Stimulated activated naive CD8-positive, alpha-beta T cell treated with anti-CD3 and anti-CD28 coated beads, Interleukin-15, amount 100 ng/mL, for 72 hours (primary cell): Measurements from ENCODE around the gene DUSP8.

ENCODE experiments used
- ATAC-seq: fragments of 150-1000 bp; cut with Tn5 transposase; 2 replicates; pipeline ENCODE4 v1.10.0; 2021; ENCODE audit warnings: mild to moderate bottlenecking, moderate library complexity
- DNase-seq, 2 donors: peaks; one replicate each; pipeline ENCODE4 v3.0.0; 2021 to 2022
- H3K27ac Mint-ChIP-seq, 2 donors: one replicate each; pipeline ENCODE4 v1.8.0; 2022; ENCODE audit warnings: mild to moderate bottlenecking in 2 of 2, mixed read lengths in 2 of 2, moderate library complexity in 2 of 2
- H3K27me3 Mint-ChIP-seq: one replicate; pipeline ENCODE4 v1.8.0; 2022; ENCODE audit warnings: mixed read lengths
- H3K4me1 Mint-ChIP-seq: one replicate; pipeline ENCODE4 v1.8.0; 2022; ENCODE audit warnings: mild to moderate bottlenecking, mixed read lengths
- H3K4me3 Mint-ChIP-seq, 2 donors: one replicate each; pipeline ENCODE4 v1.8.0; 2022; ENCODE audit warnings: mild to moderate bottlenecking in 2 of 2, mixed read lengths in 2 of 2, moderate library complexity in 1 of 2
- H3K9me3 Mint-ChIP-seq, 2 donors: one replicate each; pipeline ENCODE4 v1.8.0; 2022; ENCODE audit warnings: mixed read lengths in 2 of 2

The DUSP8 gene

DNA sequence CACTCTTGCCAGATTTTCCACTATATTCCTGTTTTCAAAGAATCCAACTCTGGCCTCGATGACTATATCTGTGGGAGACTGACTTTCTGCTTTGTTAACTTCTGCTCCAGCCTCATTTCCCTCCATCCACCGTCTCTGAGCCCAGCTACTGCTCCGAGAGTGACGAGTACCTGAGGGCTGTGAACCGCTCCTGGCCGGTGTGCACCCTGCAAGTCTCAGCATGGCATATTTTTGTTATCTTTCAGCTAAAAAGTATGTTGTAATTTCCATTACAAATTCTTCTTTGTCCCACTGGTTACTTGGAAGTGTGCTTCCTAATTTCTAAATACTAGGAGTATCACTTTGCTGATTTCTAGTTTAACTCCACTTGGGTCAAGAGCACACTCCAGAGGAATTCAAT is 49.0 kb downstream of the DUSP8 start:
- no peak for ATAC-seq
- Mint-ChIP-seq H3K4me1 (peaks cover 53% of the 10 kb centered on the region), H3K27me3 (no peaks in the 10 kb centered on the region), H3K4me3 (no peak overlapping the region), H3K9me3 (no peaks in the 10 kb centered on the region), H3K27ac (no peak overlapping the region)
- DNase-seq, result no peak

DNA sequence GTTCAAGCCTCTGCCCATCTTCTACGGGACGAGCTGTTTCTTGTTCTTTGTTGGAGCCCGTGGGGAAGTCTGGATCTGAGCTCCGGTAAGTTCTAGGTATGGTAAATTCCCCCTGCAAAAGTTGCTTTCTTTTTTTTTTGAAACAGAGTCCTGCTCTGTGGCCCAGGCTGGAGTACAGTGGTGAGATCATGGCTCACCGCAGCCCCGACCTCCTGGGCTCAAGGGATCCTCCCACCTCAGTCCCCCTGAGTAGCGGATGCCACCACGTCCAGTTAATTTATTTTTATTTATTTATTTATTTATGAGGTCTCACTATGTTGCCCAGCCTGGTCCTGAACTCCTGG is 50.0 kb downstream of the DUSP8 start:
- DNase-seq (no peak), ATAC-seq (no peak)
- Mint-ChIP-seq H3K4me3 (peak overlapping the region in 1 of 2 donors; percentile 15), H3K27ac (peak overlapping the region in 1 of 2 donors; percentile 27), H3K9me3 (no peaks in the 10 kb centered on the region), H3K4me1 (peaks cover 60% of the 10 kb centered on the region), H3K27me3 (no peaks in the 10 kb centered on the region)

GRCh38 chr11:1521382-1522080 is 50.5 kb downstream of the DUSP8 start:
- H3K9me3 Mint-ChIP-seq, result no peaks in the 10 kb centered on the region
- no peak for ATAC-seq
- peak overlapping the region in 1 of 2 donors; percentile 15 for H3K4me3 Mint-ChIP-seq
- DNase-seq, result no peak
- H3K4me1 Mint-ChIP-seq, result peaks cover 63% of the 10 kb centered on the region
- H3K27me3 Mint-ChIP-seq, result no peaks in the 10 kb centered on the region
- peak overlapping the region in 1 of 2 donors; percentile 31 for H3K27ac Mint-ChIP-seq

GRCh38 chr11:1520663-1521267 is 51.3 kb downstream of the DUSP8 start:
- ATAC-seq, result no peak
- DNase-seq, result no peak
- H3K4me1 Mint-ChIP-seq, result peaks cover 71% of the 10 kb centered on the region
- no peaks in the 10 kb centered on the region for H3K27me3 Mint-ChIP-seq
- H3K27ac Mint-ChIP-seq, result no peak overlapping the region
- no peak overlapping the region for H3K4me3 Mint-ChIP-seq
- H3K9me3 Mint-ChIP-seq, result no peaks in the 10 kb centered on the region

DNA sequence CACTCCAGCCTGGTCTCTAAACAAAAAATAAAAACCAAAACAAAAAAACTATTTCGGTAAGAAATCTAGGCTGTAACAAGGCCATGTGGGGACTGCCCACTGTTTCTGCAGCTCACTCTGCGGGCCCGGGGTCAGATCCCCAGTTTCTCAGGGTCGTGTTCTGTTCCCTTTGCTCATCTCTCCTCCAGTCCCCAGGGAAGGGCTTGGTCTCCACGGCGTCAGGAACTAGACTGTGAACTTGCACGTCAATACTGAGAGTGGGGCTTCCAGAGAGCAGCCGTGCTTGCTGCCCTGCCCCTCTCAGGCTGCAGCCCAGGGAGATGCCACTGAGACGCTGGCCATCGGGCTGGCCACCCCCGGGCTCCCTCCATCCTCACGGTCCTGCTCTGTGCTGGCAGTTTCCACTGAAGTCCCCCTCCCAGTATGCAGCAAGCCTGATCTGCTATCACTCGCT is 51.8 kb downstream of the DUSP8 start:
- H3K4me3 Mint-ChIP-seq, result no peak overlapping the region
- no peaks in the 10 kb centered on the region for H3K27me3 Mint-ChIP-seq
- ATAC-seq (no peak), DNase-seq (no peak)
- peaks cover 74% of the 10 kb centered on the region for H3K4me1 Mint-ChIP-seq
- no peaks in the 10 kb centered on the region for H3K9me3 Mint-ChIP-seq
- no peak overlapping the region for H3K27ac Mint-ChIP-seq

DNA sequence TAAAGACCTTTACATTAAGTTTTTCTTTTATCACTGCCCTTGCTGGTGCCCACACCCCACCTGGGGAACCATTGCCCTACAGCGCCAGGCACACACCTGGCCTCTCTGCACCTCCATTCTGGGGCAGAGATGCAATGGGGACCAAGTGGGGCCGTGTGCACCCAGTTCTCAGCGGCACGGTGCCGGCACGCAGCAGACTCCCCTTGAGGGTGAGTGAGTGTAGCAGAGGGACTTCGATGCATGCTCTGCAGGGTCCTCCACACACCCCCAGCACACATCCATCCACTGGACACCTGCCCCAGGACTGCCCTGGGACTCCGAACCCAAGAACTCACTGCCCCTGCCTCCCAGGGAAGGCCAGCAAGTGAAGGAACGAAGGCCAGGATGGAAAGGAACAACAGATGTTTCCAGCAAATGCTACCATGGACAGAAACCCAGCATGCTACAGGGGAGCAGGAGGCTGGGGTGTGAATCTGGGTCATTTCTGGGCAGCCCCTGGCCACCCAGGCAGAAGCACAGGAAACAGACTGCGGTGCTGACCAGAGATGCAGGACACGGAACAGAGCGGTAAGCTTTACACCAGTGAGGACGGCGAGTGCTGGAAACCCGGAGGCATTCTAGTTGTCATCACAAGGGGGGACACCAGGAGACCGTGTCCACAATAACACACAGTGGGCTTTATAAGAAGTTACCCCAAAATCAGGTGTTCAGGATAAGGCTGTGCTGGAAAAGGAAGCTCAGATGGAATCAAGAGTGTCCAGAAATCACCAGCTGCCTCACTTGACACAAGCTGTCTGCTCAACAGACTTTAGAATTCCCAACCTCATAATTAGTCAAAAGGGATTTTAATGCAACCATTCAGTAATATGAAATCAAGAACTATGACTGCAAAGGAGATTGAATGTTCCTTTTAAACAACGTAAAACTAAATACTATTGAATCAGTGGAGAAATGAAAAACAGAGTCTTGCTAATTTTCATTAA is 52.8 kb downstream of the DUSP8 start:
- DNase-seq (no peak), ATAC-seq (no peak)
- H3K9me3 Mint-ChIP-seq, result no peaks in the 10 kb centered on the region
- H3K4me3 Mint-ChIP-seq, result no peak overlapping the region
- H3K27me3 Mint-ChIP-seq, result no peaks in the 10 kb centered on the region
- H3K4me1 Mint-ChIP-seq, result peaks cover 79% of the 10 kb centered on the region
- peak overlapping the region in 1 of 2 donors; percentile 71 for H3K27ac Mint-ChIP-seq

DNA sequence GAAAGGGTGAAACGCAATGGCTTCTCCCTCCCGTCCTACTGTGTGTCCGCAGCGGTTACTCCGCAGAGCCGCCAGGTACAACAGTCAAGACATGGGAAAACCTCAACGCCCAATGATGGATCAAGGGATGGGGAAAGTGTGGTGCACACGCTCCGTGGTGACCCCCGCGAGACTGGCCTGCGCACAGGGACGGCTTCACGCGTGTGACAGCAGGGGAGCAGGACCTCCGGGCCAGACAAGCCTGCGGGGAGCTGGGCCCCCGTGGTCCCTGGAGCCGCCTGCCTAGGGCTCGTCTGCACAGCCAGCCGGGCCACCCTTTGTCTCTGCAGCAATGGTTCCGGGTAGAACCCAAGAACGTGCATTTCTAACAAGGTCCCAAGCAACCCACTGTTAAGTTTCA is 53.8 kb downstream of the DUSP8 start:
- Mint-ChIP-seq H3K4me1 (peaks cover 80% of the 10 kb centered on the region), H3K4me3 (no peak overlapping the region), H3K27me3 (no peaks in the 10 kb centered on the region), H3K9me3 (no peaks in the 10 kb centered on the region), H3K27ac (peak overlapping the region in 1 of 2 donors; percentile 77)
- ATAC-seq (no peak), DNase-seq (no peak)

GRCh38 chr11:1517117-1518005 is 54.7 kb downstream of the DUSP8 start:
- Mint-ChIP-seq H3K27me3 (no peaks in the 10 kb centered on the region), H3K4me1 (peaks cover 83% of the 10 kb centered on the region), H3K9me3 (no peaks in the 10 kb centered on the region), H3K27ac (peak overlapping the region; percentile 7 to 29), H3K4me3 (no peak overlapping the region)
- ATAC-seq (no peak), DNase-seq (no peak)

GRCh38 chr11:1516273-1517067 is 55.6 kb downstream of the DUSP8 start:
- Mint-ChIP-seq H3K27ac (no peak overlapping the region), H3K4me3 (no peak overlapping the region), H3K4me1 (peaks cover 77% of the 10 kb centered on the region), H3K27me3 (no peaks in the 10 kb centered on the region), H3K9me3 (no peaks in the 10 kb centered on the region)
- peak; percentile 37 for ATAC-seq
- no peak for DNase-seq

DNA sequence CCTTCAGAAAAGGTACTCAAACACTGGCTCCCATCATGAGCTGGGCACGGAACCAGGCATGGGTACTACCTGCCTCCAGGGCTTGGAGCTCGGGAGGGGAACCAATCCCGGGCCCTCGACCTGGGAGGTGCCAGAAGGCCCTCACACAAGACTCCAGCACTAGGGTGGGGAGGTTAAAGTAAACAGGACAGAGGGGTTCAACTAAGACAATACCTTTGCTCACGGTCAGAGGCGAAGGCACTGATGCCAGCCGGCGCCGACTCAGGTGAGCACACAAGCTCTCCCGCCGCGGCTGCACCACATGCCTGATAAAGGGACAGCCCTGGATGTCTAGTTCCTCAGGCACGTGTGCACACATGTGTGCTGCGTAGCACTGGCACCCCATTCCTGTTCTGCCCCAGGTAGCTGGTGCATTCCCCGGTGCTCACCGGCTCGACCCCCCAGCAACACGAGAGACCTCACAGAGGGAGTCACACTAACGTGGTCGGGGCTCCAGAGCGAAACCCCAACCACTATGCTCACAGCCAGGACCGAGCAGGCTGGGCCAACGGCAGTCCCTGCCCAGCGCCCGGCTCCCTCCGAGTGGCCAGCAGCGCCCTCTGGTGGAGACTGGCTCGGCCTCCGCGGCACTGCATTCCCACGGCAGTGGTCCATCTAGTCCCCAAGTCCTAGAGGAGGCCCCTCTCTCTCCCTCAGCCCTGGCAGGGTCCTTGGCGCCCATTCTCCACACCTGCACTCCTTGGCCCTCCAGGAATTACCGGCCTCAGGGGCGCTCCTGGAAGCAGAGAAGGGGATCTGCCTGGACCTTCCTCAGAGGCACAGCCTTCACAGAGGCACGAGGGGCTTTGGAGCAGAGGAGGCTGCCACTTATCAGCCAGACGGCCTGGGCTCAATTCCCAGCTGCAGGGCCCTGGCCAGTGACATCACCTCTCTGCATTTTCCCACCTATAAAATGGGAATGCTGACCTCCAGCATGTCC is 56.7 kb downstream of the DUSP8 start:
- H3K4me1 Mint-ChIP-seq, result peaks cover 74% of the 10 kb centered on the region
- no peak overlapping the region for H3K4me3 Mint-ChIP-seq
- H3K27me3 Mint-ChIP-seq, result no peaks in the 10 kb centered on the region
- no peaks in the 10 kb centered on the region for H3K9me3 Mint-ChIP-seq
- no peak overlapping the region for H3K27ac Mint-ChIP-seq
- DNase-seq (peak; percentile 67 to 71), ATAC-seq (peak; percentile 82)

GRCh38 chr11:1514336-1515061 is 57.6 kb downstream of the DUSP8 start:
- H3K27ac Mint-ChIP-seq, result peak overlapping the region in 1 of 2 donors; percentile 36

GRCh38 chr11:1513326-1514296 is 58.5 kb downstream of the DUSP8 start:
- Mint-ChIP-seq H3K27me3 (no peaks in the 10 kb centered on the region), H3K4me1 (peaks cover 72% of the 10 kb centered on the region), H3K9me3 (no peaks in the 10 kb centered on the region), H3K4me3 (no peak overlapping the region), H3K27ac (no peak overlapping the region)
- ATAC-seq (no peak), DNase-seq (no peak)

More at GRCh38 chr11:1514336-1515061, 57.6 kb downstream of the DUSP8 start:
- DNase-seq, result no peak
- Mint-ChIP-seq H3K4me1 (peaks cover 71% of the 10 kb centered on the region), H3K4me3 (no peak overlapping the region), H3K9me3 (no peaks in the 10 kb centered on the region), H3K27me3 (no peaks in the 10 kb centered on the region)
- ATAC-seq, result no peak
